KMS-11 (cell line): ENCODE data around the gene PCNX1.

Experiments used
- H2AFZ ChIP-seq: fragments of 200-600 bp; sonication (generic); 2 replicates; pipeline ENCODE4 v1.6.1; 2016; ENCODE audit warnings: antibody characterized with exemption, mixed run types, low read depth
- H3K27ac ChIP-seq: fragments of 200-600 bp; sonication (generic); 2 replicates; pipeline ENCODE4 v1.6.1; 2016; ENCODE audit warnings: mild to moderate bottlenecking, mixed run types
- H3K27me3 ChIP-seq: fragments of 200-600 bp; sonication (generic); 2 replicates; pipeline ENCODE4 v1.6.1; 2017; ENCODE audit warnings: mild to moderate bottlenecking, low read depth, mixed run types, moderate library complexity; ENCODE audit not compliant: insufficient read depth
- H3K36me3 ChIP-seq: fragments of 200-600 bp; sonication (generic); 2 replicates; pipeline ENCODE4 v1.6.1; 2017; ENCODE audit warnings: mild to moderate bottlenecking, mixed run types; ENCODE audit not compliant: insufficient read depth
- H3K4me1 ChIP-seq: fragments of 200-600 bp; sonication (generic); 2 replicates; pipeline ENCODE4 v1.6.1; 2016; ENCODE audit warnings: mild to moderate bottlenecking, low read depth, mixed run types; ENCODE audit not compliant: poor library complexity, severe bottlenecking
- H3K4me2 ChIP-seq: fragments of 200-600 bp; sonication (generic); 2 replicates; pipeline ENCODE4 v1.7.0; 2016; ENCODE audit warnings: mild to moderate bottlenecking, mixed run types
- H3K4me3 ChIP-seq: fragments of 200-600 bp; sonication (generic); IDR thresholded peaks from 2 replicates; pipeline ENCODE4 v1.6.1; 2017; ENCODE audit warnings: low read depth, low read length, mixed read lengths; ENCODE audit not compliant: insufficient read depth
- H3K79me2 ChIP-seq: fragments of 200-600 bp; sonication (generic); 2 replicates; pipeline ENCODE4 v1.6.1; 2016; ENCODE audit warnings: low read depth, mixed run types; ENCODE audit not compliant: insufficient read depth
- H3K9ac ChIP-seq: fragments of 200-600 bp; sonication (generic); 2 replicates; pipeline ENCODE4 v1.6.1; 2016; ENCODE audit warnings: mild to moderate bottlenecking, mixed run types
- H4K20me1 ChIP-seq: fragments of 200-600 bp; sonication (generic); 2 replicates; pipeline ENCODE4 v1.6.1; 2016; ENCODE audit warnings: mild to moderate bottlenecking, mixed run types; ENCODE audit not compliant: insufficient read depth
- TF ChIP-seq, protein P1 (sequence below): fragments of 200-600 bp; sonication (generic); conservative IDR thresholded peaks from 2 replicates; pipeline ENCODE4 v1.6.1; 2017; ENCODE audit warnings: low read depth, mild to moderate bottlenecking, antibody characterized with exemption, low read length, moderate library complexity, mixed read lengths

Gene PCNX1

DNA sequence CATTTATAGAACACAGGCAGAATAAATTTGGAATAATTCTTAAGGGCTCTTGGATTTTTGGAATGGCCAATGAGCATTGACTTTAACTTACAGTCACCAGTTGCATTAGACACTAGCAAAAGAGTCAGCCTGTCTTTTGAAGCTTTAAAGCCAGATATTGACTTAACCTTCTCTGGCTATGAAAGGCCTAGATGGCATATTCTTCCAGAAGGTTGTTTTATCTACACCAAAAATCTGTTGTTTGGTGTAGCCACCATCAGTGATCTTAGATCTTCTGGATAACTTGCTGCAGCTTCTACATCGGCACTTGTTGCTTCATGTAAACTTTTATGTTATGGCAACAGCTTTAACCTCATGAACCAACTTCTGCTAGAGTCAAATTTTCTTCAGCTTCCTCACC is 10.4 kb downstream of the PCNX1 start:
- Histone ChIP-seq H3K9ac (no peak overlapping the region), H3K27me3 (no peaks in the 10 kb centered on the region), H3K36me3 (no peaks in the 10 kb centered on the region), H2AFZ (no peak overlapping the region), H3K27ac (no peak overlapping the region), H3K79me2 (peaks cover 25% of the 10 kb centered on the region; the same call in 1 of the 2 replicates), H4K20me1 (no peaks in the 10 kb centered on the region), H3K4me3 (no peak overlapping the region), H3K4me1 (no peaks in the 10 kb centered on the region), H3K4me2 (no peak overlapping the region)
- TF ChIP-seq, protein P1, sequence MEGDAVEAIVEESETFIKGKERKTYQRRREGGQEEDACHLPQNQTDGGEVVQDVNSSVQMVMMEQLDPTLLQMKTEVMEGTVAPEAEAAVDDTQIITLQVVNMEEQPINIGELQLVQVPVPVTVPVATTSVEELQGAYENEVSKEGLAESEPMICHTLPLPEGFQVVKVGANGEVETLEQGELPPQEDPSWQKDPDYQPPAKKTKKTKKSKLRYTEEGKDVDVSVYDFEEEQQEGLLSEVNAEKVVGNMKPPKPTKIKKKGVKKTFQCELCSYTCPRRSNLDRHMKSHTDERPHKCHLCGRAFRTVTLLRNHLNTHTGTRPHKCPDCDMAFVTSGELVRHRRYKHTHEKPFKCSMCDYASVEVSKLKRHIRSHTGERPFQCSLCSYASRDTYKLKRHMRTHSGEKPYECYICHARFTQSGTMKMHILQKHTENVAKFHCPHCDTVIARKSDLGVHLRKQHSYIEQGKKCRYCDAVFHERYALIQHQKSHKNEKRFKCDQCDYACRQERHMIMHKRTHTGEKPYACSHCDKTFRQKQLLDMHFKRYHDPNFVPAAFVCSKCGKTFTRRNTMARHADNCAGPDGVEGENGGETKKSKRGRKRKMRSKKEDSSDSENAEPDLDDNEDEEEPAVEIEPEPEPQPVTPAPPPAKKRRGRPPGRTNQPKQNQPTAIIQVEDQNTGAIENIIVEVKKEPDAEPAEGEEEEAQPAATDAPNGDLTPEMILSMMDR, result no peak

DNA sequence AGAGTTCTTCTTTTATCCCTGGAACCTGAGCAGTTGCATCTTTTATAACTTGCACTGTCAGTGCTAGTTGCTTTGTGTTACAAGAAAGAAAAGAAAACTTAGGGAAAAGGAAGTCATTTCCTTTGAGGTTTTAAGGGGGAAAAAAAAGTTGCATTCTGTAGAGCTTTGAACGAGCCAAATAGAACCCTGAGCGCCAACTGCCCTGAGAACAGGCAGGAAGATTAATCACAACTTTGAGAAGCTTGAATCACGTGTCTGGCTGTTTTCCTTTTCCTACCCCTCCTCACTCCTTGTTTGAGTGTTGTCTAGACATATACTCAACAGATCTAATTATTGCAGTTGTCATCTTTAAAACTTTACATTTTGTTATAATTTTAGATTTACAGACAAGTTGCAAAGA is 12.5 kb downstream of the PCNX1 start:
- no peaks in the 10 kb centered on the region; the same call in 1 of the 2 replicates for H4K20me1 ChIP-seq
- no peak overlapping the region for H3K27ac ChIP-seq
- H2AFZ ChIP-seq, result no peak overlapping the region
- H3K9ac ChIP-seq, result no peak overlapping the region
- H3K27me3 ChIP-seq, result no peaks in the 10 kb centered on the region
- no peaks in the 10 kb centered on the region for H3K36me3 ChIP-seq
- H3K4me1 ChIP-seq, result no peaks in the 10 kb centered on the region
- H3K79me2 ChIP-seq, result peaks cover 4% of the 10 kb centered on the region; the same call in 1 of the 2 replicates
- no peak overlapping the region for H3K4me2 ChIP-seq
- TF ChIP-seq, protein P1, result no peak
- H3K4me3 ChIP-seq, result no peak overlapping the region

DNA sequence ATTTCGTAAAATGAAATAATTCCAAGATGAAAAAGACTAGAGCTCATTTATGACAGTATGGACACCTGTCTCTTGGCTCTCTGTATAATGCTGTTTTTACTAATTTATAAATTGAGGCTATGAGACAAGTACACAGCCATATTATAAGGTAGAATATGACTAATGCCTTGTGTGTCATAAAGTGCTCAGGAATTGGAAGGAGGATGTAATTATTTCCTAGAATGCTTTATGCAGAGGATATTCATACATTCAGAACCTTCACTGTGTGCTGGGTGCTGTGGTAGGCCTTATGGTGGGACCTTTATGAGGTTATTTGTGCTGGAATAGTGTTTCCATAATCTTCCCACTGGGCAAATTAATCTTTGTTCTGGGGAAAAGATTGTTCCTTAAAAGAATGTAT is 13.3 kb downstream of the PCNX1 start:
- Histone ChIP-seq H4K20me1 (no peaks in the 10 kb centered on the region; the same call in 1 of the 2 replicates), H3K27ac (no peak overlapping the region), H3K36me3 (no peaks in the 10 kb centered on the region), H3K4me1 (no peaks in the 10 kb centered on the region), H3K79me2 (no peaks in the 10 kb centered on the region; the same call in 1 of the 2 replicates), H3K9ac (no peak overlapping the region), H3K4me2 (no peak overlapping the region), H3K4me3 (no peak overlapping the region), H3K27me3 (no peaks in the 10 kb centered on the region), H2AFZ (no peak overlapping the region)
- TF ChIP-seq, protein P1, result no peak

DNA sequence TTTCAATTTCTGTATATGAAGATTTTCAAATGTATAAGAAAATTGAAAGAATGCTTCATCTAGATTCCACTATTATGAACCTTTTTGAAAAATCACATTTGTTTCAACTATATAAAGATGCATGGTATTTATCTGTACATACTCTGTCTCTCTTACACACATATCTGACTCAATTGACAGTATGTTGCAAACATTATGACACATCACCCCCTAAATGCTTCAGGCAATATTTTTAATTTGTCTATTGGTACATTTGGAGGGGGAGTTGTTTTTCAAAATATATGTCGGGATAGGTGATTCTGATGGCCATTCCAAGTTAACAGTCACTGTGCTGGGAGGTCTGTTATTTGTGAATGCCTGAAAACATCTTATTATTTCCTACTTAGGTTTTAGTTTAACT is 14.4 kb downstream of the PCNX1 start:
- H3K36me3 ChIP-seq, result no peaks in the 10 kb centered on the region
- H3K9ac ChIP-seq, result no peak overlapping the region
- H2AFZ ChIP-seq, result no peak overlapping the region
- no peaks in the 10 kb centered on the region; the same call in 1 of the 2 replicates for H4K20me1 ChIP-seq
- no peak overlapping the region for H3K4me2 ChIP-seq
- no peaks in the 10 kb centered on the region for H3K4me1 ChIP-seq
- H3K27me3 ChIP-seq, result no peaks in the 10 kb centered on the region
- TF ChIP-seq, protein P1, result no peak
- no peaks in the 10 kb centered on the region; the same call in 1 of the 2 replicates for H3K79me2 ChIP-seq
- H3K27ac ChIP-seq, result no peak overlapping the region
- H3K4me3 ChIP-seq, result no peak overlapping the region

DNA sequence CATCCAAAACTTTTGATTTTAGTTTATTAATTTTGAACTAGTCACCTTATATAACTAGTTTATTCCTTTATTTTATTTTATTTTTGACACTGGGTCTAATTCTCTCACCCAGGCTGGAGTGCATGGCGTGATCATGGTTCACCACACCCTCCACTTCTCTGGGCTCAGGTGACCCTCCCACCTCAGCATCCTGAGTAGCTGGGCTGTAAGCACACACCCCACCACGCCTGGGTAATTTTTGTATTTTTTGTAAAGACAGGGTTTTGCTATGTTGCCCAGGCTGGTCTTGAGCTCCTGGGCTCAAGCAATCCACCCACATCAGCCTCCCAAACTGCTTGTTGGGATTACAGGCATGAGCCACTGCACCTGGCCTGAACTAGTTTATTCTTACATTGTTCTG is 17.3 kb downstream of the PCNX1 start:
- Histone ChIP-seq H3K79me2 (peaks cover 9% of the 10 kb centered on the region; the same call in 1 of the 2 replicates), H3K9ac (no peak overlapping the region), H2AFZ (no peak overlapping the region), H3K27ac (no peak overlapping the region), H3K4me3 (no peak overlapping the region), H3K4me2 (no peak overlapping the region), H3K36me3 (no peaks in the 10 kb centered on the region), H4K20me1 (no peaks in the 10 kb centered on the region; the same call in 1 of the 2 replicates), H3K27me3 (no peaks in the 10 kb centered on the region), H3K4me1 (no peaks in the 10 kb centered on the region)
- TF ChIP-seq, protein P1, result no peak
